Measurements from ENCODE around the gene CIAO1. TPM values are rescaled to one million over a fixed set of nuclear protein-coding genes. Genes with fewer than 3 reads are reported as not detected.

CIAO1 gene
- total and polyA plus RNA-seq, 2 of the 13 experiments (the other 11 are each of a cell fraction or from before 2014, with no cell fraction given): 99.3 to 120 TPM

GRCh38 chr2:96260387-96261260, 5.4 kb upstream of the CIAO1 start (continued):
- 0 out of 2 replicates have a peak, but pooled peaks have one; percentile 51 for TF ChIP-seq ATF6 (CRISPR knock-in tag; conservative IDR thresholded peaks at IDR 0.05)
- peak; percentile 42; the same call in 1 of the 2 replicates for TF ChIP-seq ZBTB20 (CRISPR knock-in tag; IDR thresholded peaks at IDR 0.05; ENCODE audit: borderline replicate concordance, low read depth)
- TF ChIP-seq ZNF775 (CRISPR knock-in tag; IDR thresholded peaks at IDR 0.05; ENCODE audit: borderline replicate concordance): 0 out of 2 replicates have a peak, but pooled peaks have one; percentile 32
- peak; percentile 100 for TF ChIP-seq TFAP4 (IDR thresholded peaks at IDR 0.05; ENCODE audit: borderline replicate concordance, low read depth)
- no peak for TF ChIP-seq ZNF564 (CRISPR knock-in tag; IDR thresholded peaks at IDR 0.05)
- peak; percentile 94 for TF ChIP-seq PHF5A (CRISPR knock-in tag; IDR thresholded peaks at IDR 0.05; ENCODE audit: low read depth, unreplicated experiment)
- TF ChIP-seq YY1 (IDR thresholded peaks at IDR 0.05; ENCODE audit: insufficient read depth, insufficient replicate concordance, low read depth, low read length): no peak
- peak; percentile 96 for TF ChIP-seq ETV5 (CRISPR knock-in tag; IDR thresholded peaks at IDR 0.05; ENCODE audit: borderline replicate concordance)
- 0 out of 2 replicates have a peak, but pooled peaks have one; percentile 2 for TF ChIP-seq ZNF605 (CRISPR knock-in tag; IDR thresholded peaks at IDR 0.05)
- no peak for TF ChIP-seq MAFK (conservative IDR thresholded peaks at IDR 0.05 in 1 of 2, IDR thresholded peaks at IDR 0.05 in 1 of 2; ENCODE audit: low read length in 2 of 2)
- TF ChIP-seq TAF1 (CRISPR knock-in tag; IDR thresholded peaks at IDR 0.05): 0 out of 2 replicates have a peak, but pooled peaks have one; percentile 6
- TF ChIP-seq ZNF512 (CRISPR knock-in tag; IDR thresholded peaks at IDR 0.05): no peak
- no peak for TF ChIP-seq AFF4 (CRISPR knock-in tag; IDR thresholded peaks at IDR 0.05)
- TF ChIP-seq KMT2A (CRISPR knock-in tag; IDR thresholded peaks at IDR 0.05): peak; percentile 71; the same call in 1 of the 2 replicates
- TF ChIP-seq ZNF674 (CRISPR knock-in tag; IDR thresholded peaks at IDR 0.05; ENCODE audit: low read depth): no peak
- TF ChIP-seq ZKSCAN8 (CRISPR knock-in tag; IDR thresholded peaks at IDR 0.05; ENCODE audit: borderline replicate concordance): peak; percentile 88
- TF ChIP-seq ZNF788 (CRISPR knock-in tag; IDR thresholded peaks at IDR 0.05; ENCODE audit: borderline replicate concordance): peak; percentile 80; the same call in 1 of the 2 replicates
- 0 out of 2 replicates have a peak, but pooled peaks have one; percentile 32 for TF ChIP-seq HNRNPL (IDR thresholded peaks at IDR 0.05; ENCODE audit: low read depth, low read length)
- no peak for TF ChIP-seq TAF15 (IDR thresholded peaks at IDR 0.05; ENCODE audit: low read depth, low read length, poor library complexity, severe bottlenecking)

All from HepG2 (cell line).